Liver (tissue), 9 donors: ENCODE data around the gene UTP15. TPM values are rescaled to one million over a fixed set of nuclear protein-coding genes. Genes with fewer than 3 reads are reported as not detected.
A peak's percentile ranks its signal among the peaks of the same experiment; 100 is the strongest.

Experiments
- DNase-seq: peaks from one replicate; pipeline ENCODE4 v3.0.0-alpha.2; 2017; ENCODE audit warnings: low spot score
- H3K27ac ChIP-seq, 2 donors: one replicate each; pipeline ENCODE4 v1.7.0; 2013; ENCODE audit warnings: inconsistent platforms in 2 of 2, low read length in 2 of 2, control low read depth in 1 of 2, low read depth in 1 of 2, mild to moderate bottlenecking in 1 of 2
- H3K27me3 ChIP-seq, 4 donors: one replicate each; pipeline versions ENCODE4 v1.6.1 to v1.7.0; 2013; ENCODE audit warnings: low read length in 3 of 4, inconsistent platforms in 1 of 4, mild to moderate bottlenecking in 1 of 4, moderate library complexity in 1 of 4; ENCODE audit not compliant: control insufficient read depth in 4 of 4, insufficient read depth in 4 of 4
- H3K36me3 ChIP-seq, 4 donors: one replicate each; pipeline versions ENCODE4 v1.6.1 to v1.7.0; 2013; ENCODE audit warnings: low read length in 3 of 4, mild to moderate bottlenecking in 3 of 4, low read depth in 1 of 4, moderate library complexity in 1 of 4; ENCODE audit not compliant: control insufficient read depth in 4 of 4, insufficient read depth in 3 of 4
- H3K4me1 ChIP-seq, 4 donors: one replicate each; pipeline versions ENCODE4 v1.6.1 to v1.7.0; 2013; ENCODE audit warnings: low read length in 3 of 4, mild to moderate bottlenecking in 3 of 4, moderate library complexity in 1 of 4; ENCODE audit not compliant: control insufficient read depth in 4 of 4, insufficient read depth in 4 of 4
- H3K4me3 ChIP-seq, 3 donors: one replicate each; pipeline versions ENCODE4 v1.6.1 to v1.7.0; 2013; ENCODE audit warnings: low read length in 3 of 3, control low read depth in 1 of 3, low read depth in 1 of 3, mild to moderate bottlenecking in 1 of 3
- H3K9ac ChIP-seq, 2 donors: one replicate each; pipeline ENCODE4 v1.7.0; 2013; ENCODE audit warnings: low read length in 2 of 2, mild to moderate bottlenecking in 2 of 2, moderate library complexity in 2 of 2, control low read depth in 1 of 2, low read depth in 1 of 2
- H3K9me3 ChIP-seq, 4 donors: one replicate each; pipeline versions ENCODE4 v1.6.1 to v1.7.0; 2013; ENCODE audit warnings: low read length in 3 of 4; ENCODE audit not compliant: control insufficient read depth in 4 of 4
- ATF3 ChIP-seq: IDR thresholded peaks from 2 replicates; pipeline ENCODE4 v1.6.1; 2016; ENCODE audit warnings: antibody characterized with exemption
- CTCF ChIP-seq: fragments of 150-350 bp; IDR thresholded peaks from 2 replicates; pipeline ENCODE4 v1.5.1; 2017; ENCODE audit warnings: improper control_type of control experiment, low read depth, low read length; ENCODE audit not compliant: missing input control
- EGR1 ChIP-seq, 2 donors: IDR thresholded peaks; 2 replicates each; pipeline ENCODE4 v1.6.1; 2016 to 2018; ENCODE audit warnings: antibody characterized with exemption in 2 of 2, low read depth in 2 of 2
- FOXA2 ChIP-seq: IDR thresholded peaks from 2 replicates; pipeline ENCODE4 v1.6.1; 2016; ENCODE audit warnings: antibody characterized with exemption
- GABPA ChIP-seq, 2 donors: IDR thresholded peaks in 1 of 2; conservative IDR thresholded peaks in 1 of 2; 2 replicates each; pipeline ENCODE4 v1.6.1; 2016; ENCODE audit warnings: antibody characterized with exemption in 2 of 2, mild to moderate bottlenecking in 1 of 2, moderate library complexity in 1 of 2
- HNF4A ChIP-seq, 2 donors: conservative IDR thresholded peaks; 2 replicates each; pipeline ENCODE4 v1.6.1; 2016; ENCODE audit warnings: antibody characterized with exemption in 2 of 2, mild to moderate bottlenecking in 2 of 2
- HNF4G ChIP-seq: IDR thresholded peaks from 2 replicates; pipeline ENCODE4 v1.6.1; 2016; ENCODE audit warnings: antibody characterized with exemption
- JUND ChIP-seq, 2 donors: IDR thresholded peaks; 2 replicates each; pipeline ENCODE4 v1.6.1; 2016; ENCODE audit warnings: antibody characterized with exemption in 2 of 2
- MAX ChIP-seq: IDR thresholded peaks from 2 replicates; pipeline ENCODE4 v1.6.1; 2016; ENCODE audit warnings: antibody characterized with exemption
- NR2F2 ChIP-seq: IDR thresholded peaks from 2 replicates; pipeline ENCODE4 v1.6.1; 2016; ENCODE audit warnings: antibody characterized with exemption
- RAD21 ChIP-seq, 2 donors: IDR thresholded peaks; 2 replicates each; pipeline ENCODE4 v1.6.1; 2016; ENCODE audit warnings: antibody characterized with exemption in 2 of 2, mild to moderate bottlenecking in 2 of 2
- REST ChIP-seq: IDR thresholded peaks from 2 replicates; pipeline ENCODE4 v1.6.1; 2016; ENCODE audit warnings: antibody characterized with exemption, mild to moderate bottlenecking
- RXRA ChIP-seq, 2 donors: IDR thresholded peaks; 2 replicates each; pipeline ENCODE4 v1.6.1; 2017 to 2018; ENCODE audit warnings: antibody characterized with exemption in 2 of 2, mild to moderate bottlenecking in 1 of 2
- SP1 ChIP-seq: IDR thresholded peaks from 2 replicates; pipeline ENCODE4 v1.6.1; 2018; ENCODE audit warnings: antibody characterized with exemption, mild to moderate bottlenecking
- TAF1 ChIP-seq: conservative IDR thresholded peaks from 2 replicates; pipeline ENCODE4 v1.6.1; 2016; ENCODE audit warnings: antibody characterized with exemption, mild to moderate bottlenecking
- YY1 ChIP-seq: IDR thresholded peaks from 2 replicates; pipeline ENCODE4 v1.6.1; 2016; ENCODE audit warnings: antibody characterized with exemption, mild to moderate bottlenecking
- ZBTB33 ChIP-seq: IDR thresholded peaks from 2 replicates; pipeline ENCODE4 v1.6.1; 2016; ENCODE audit warnings: antibody characterized with exemption
- WGBS: extraction: QIAGEN DNeasy Blood & Tissue Kit; methylation state at CpG from one replicate; pipeline ENCODE4 v1.1.7; 2013; 5-methylcytosine and 5-hydroxymethylcytosine counted together
- polyA plus RNA-seq, 2 donors: library from polyadenylated mRNA; stranded (reverse) in 1 of 2; unstranded in 1 of 2; fragments of 200-250 nt in 1 of 2; fragments of >200 nt in 1 of 2; fragmentation: Nextera tagmentation in 1 of 2; extraction: Ambion mirVana in 1 of 2; gene quantifications; one replicate each; pipeline versions ENCODE4 v1.2.1 to v1.2.3, GENCODE V29; 2013 to 2015
- total RNA-seq, 2 donors: library from RNA; depleted of rRNA; stranded (reverse); fragments of >200 nt; gene quantifications; one replicate each; pipeline ENCODE4 v1.2.3, GENCODE V29; 2014
- donor health status: healthy.
- donor health status: healthy.
- donor health status: healthy.
- donor health status: healthy.
- donor health status: healthy.

UTP15 gene
- total and polyA plus RNA-seq, 4 donors, result 3.5 to 18.1 (median 5.4) TPM

GRCh38 chr5:73592551-73592950 lies 27.0 kb downstream of the UTP15 start:
- TF ChIP-seq YY1 (no peak), MAX (no peak), ZBTB33 (no peak), CTCF (no peak), NR2F2 (no peak), RXRA (IDR thresholded peaks at IDR 0.05) (no peak), RAD21 (IDR thresholded peaks at IDR 0.05) (no peak), EGR1 (IDR thresholded peaks at IDR 0.05; ENCODE audit: low read depth in 2 of 2) (no peak), SP1 (no peak), ATF3 (no peak), REST (no peak), HNF4G (no peak), HNF4A (conservative IDR thresholded peaks at IDR 0.05) (no peak), TAF1 (no peak), JUND (IDR thresholded peaks at IDR 0.05) (no peak)
- no peak for DNase-seq
- no peak overlapping the region for H3K9ac ChIP-seq
- H3K9me3 ChIP-seq, result no peaks in the 10 kb centered on the region
- no peak overlapping the region for H3K4me3 ChIP-seq
- H3K4me1 ChIP-seq, result peaks cover 0 to 2% (median 0%) of the 10 kb centered on the region in 4 donors
- WGBS, result 75% methylated on average over 1 of the region's 1 CpG
- no peaks in the 10 kb centered on the region for H3K36me3 ChIP-seq
- no peaks in the 10 kb centered on the region for H3K27me3 ChIP-seq
- no peak overlapping the region for H3K27ac ChIP-seq

- no peak for DNase-seq
- H3K27me3 ChIP-seq, result no peaks in the 10 kb centered on the region
- no peak overlapping the region for H3K9ac ChIP-seq
- no peak overlapping the region for H3K27ac ChIP-seq
- no peaks in the 10 kb centered on the region for H3K4me1 ChIP-seq
- H3K4me3 ChIP-seq, result no peak overlapping the region
- peaks cover 0 to 2% (median 0%) of the 10 kb centered on the region in 4 donors for H3K9me3 ChIP-seq
- no peaks in the 10 kb centered on the region for H3K36me3 ChIP-seq
- no peak for TF ChIP-seq JUND (IDR thresholded peaks at IDR 0.05)
- TF ChIP-seq RXRA (IDR thresholded peaks at IDR 0.05), result no peak
- no peak for TF ChIP-seq HNF4A (conservative IDR thresholded peaks at IDR 0.05)
- TF ChIP-seq SP1, result no peak
- TF ChIP-seq EGR1 (IDR thresholded peaks at IDR 0.05; ENCODE audit: low read depth in 2 of 2), result no peak
- TF ChIP-seq NR2F2, result no peak
- TF ChIP-seq FOXA2, result no peak
- TF ChIP-seq ZBTB33, result no peak
- no peak for TF ChIP-seq HNF4G
- TF ChIP-seq CTCF, result peak; percentile 52
- TF ChIP-seq RAD21 (IDR thresholded peaks at IDR 0.05), result peak; percentile 57 to 79
- TF ChIP-seq TAF1, result no peak
- no peak for TF ChIP-seq ATF3
- no peak for TF ChIP-seq GABPA (IDR thresholded peaks at IDR 0.05 in 1 of 2, conservative IDR thresholded peaks at IDR 0.05 in 1 of 2)
Measured at GRCh38 chr5:73596705-73597328, 31.3 kb downstream of the UTP15 start.
